Right ventricle myocardium superior (tissue), 1 donor: ENCODE data around the gene NPAS4. TPM values are rescaled to one million over a fixed set of nuclear protein-coding genes. Genes with fewer than 3 reads are reported as not detected.

Source experiments
- ATAC-seq: fragments of 200-7000 bp; cut with Tn5 transposase; one replicate; pipeline ENCODE4 v1.9.1; 2020; ENCODE audit warnings: mild to moderate bottlenecking; ENCODE audit not compliant: poor library complexity
- DNase-seq: peaks from one replicate; pipeline ENCODE4 v3.0.0-alpha.2; 2020
- intact Hi-C: fragments of 100-400 bp; cut with DNase I; formaldehyde crosslinking; loops from one replicate; pipeline ENCODE4 v1.11.2; 2022
- total RNA-seq: library from RNA; stranded (reverse); fragmentation: NEBNext Ultra II Directional; extraction: Animal tissue kit (Norgen Biotek cat#: 25700); gene quantifications from one replicate; pipeline ENCODE4 v1.2.1, GENCODE V29; 2021
- donor health status: DM: no; HTN: yes; CAD: no; lungs with severe emphysema.

Gene NPAS4
- total RNA-seq, 1 donor from 2014 or later = not detected

GRCh38 chr11:66469441-66469840, 48.6 kb downstream of the NPAS4 start:
- no peak for ATAC-seq
- DNase-seq = no peak
- intact Hi-C loops = no loop called here

GRCh38 chr11:66470015-66470414, 49.2 kb downstream of the NPAS4 start:
- ATAC-seq = no peak
- intact Hi-C loops = no loop called here
- no peak for DNase-seq

GRCh38 chr11:66471142-66471541, 50.3 kb downstream of the NPAS4 start:
- ATAC-seq = no peak
- intact Hi-C loops = no loop called here
- DNase-seq = no peak

GRCh38 chr11:66472054-66472453, 51.2 kb downstream of the NPAS4 start:
- ATAC-seq (no peak), DNase-seq (no peak)
- intact Hi-C loops = no loop called here

- DNase-seq (no peak), ATAC-seq (no peak)
Observed at GRCh38 chr11:66473167-66473566, 52.3 kb downstream of the NPAS4 start.

GRCh38 chr11:66473608-66474515, 53.0 kb downstream of the NPAS4 start:
- intact Hi-C loops = no loop called here
- no peak for DNase-seq
- no peak for ATAC-seq

More at GRCh38 chr11:66473167-66473566, 52.3 kb downstream of the NPAS4 start:
- intact Hi-C loops = no loop called here

DNA sequence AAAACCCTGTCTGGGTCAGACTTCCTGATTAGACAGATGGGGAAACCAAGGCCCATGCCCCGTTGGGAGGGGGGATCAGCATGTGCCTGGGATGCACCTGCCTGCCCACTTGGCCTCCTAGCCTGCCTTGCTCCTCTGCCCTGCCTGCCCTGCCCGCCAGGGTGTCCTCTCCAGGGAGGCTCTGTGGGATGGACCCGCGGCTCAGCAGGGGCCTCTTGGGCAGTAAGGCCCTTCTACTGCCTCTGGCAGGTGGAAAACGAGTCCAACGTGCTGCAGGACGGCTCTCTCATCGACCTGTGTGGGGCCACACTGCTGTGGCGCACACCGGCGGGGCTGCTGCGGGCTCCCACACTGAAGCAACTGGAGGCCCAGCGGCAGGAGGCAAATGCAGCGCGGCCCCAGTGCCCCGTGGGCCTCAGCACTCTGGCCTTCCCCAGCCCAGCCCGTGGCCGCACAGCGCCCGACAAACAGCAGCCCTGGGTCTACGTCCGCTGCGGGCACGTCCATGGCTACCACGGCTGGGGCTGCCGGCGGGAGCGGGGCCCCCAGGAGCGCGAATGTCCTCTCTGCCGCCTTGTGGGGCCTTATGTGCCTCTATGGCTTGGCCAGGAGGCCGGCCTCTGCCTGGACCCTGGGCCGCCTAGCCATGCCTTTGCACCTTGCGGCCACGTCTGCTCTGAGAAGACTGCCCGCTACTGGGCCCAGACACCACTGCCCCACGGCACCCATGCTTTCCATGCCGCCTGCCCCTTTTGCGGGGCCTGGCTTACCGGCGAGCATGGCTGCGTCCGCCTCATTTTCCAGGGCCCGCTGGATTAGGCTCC, 54.7 kb downstream of the NPAS4 start:
- intact Hi-C loops = no loop called here
- no peak for ATAC-seq
- no peak for DNase-seq

Other genes starting within 250 kb of the NPAS4 start
- gene KLC2, start 163.3 kb upstream of the NPAS4 start, total RNA-seq = 30.7 TPM
- gene RAB1B, start 152.4 kb upstream of the NPAS4 start, total RNA-seq = 114 TPM
- not detected for gene CNIH2, start 142.9 kb upstream of the NPAS4 start, total RNA-seq
- gene YIF1A, start 131.9 kb upstream of the NPAS4 start, total RNA-seq = 38.4 TPM
- not detected for gene TMEM151A, start 129.1 kb upstream of the NPAS4 start, total RNA-seq
- gene CD248, start 104.0 kb upstream of the NPAS4 start, total RNA-seq = 15.7 TPM
- 1.0 TPM for gene RIN1, start 84.6 kb upstream of the NPAS4 start, total RNA-seq
- gene BRMS1, start 75.9 kb upstream of the NPAS4 start, total RNA-seq = 15.1 TPM
- 51.3 TPM for gene B4GAT1, start 73.4 kb upstream of the NPAS4 start, total RNA-seq
- gene SLC29A2, start 49.3 kb upstream of the NPAS4 start, total RNA-seq = 16.3 TPM
- 52.6 TPM for gene MRPL11, start 17.8 kb downstream of the NPAS4 start, total RNA-seq
- gene PELI3, start 45.9 kb downstream of the NPAS4 start, total RNA-seq = 8.9 TPM
- 11.1 TPM for gene DPP3, start 59.4 kb downstream of the NPAS4 start, total RNA-seq
- 12.1 TPM for gene BBS1, start 89.6 kb downstream of the NPAS4 start, total RNA-seq
- 4.4 TPM for gene ZDHHC24, start 125.0 kb downstream of the NPAS4 start, total RNA-seq
- not detected for gene ACTN3, start 125.9 kb downstream of the NPAS4 start, total RNA-seq
- gene CTSF, start 147.6 kb downstream of the NPAS4 start, total RNA-seq = 59.3 TPM
- 0.24 TPM for gene CCDC87, start 172.0 kb downstream of the NPAS4 start, total RNA-seq
- gene CCS, start 172.2 kb downstream of the NPAS4 start, total RNA-seq = 25.8 TPM
- gene RBM14, start 195.6 kb downstream of the NPAS4 start, total RNA-seq = 28.7 TPM
- 73.4 TPM for gene RBM4, start 217.7 kb downstream of the NPAS4 start, total RNA-seq